ENCODE measurements around the gene RITA1. TPM values are rescaled to one million over a fixed set of nuclear protein-coding genes. Genes with fewer than 3 reads are reported as not detected.

The RITA1 gene
- polyA plus RNA-seq, 2 of the 4 experiments (the other 2 are of a cell fraction) = 18.6 to 20.5 TPM

- POLR2A ChIA-PET = interaction anchor here (0.6 to 0.7 kb wide), 2 partner anchors 11 to 45 kb away, joined by 4 to 11 read pairs; no protein-coding TSS in a partner anchor
- ATAC-seq (no peak), DNase-seq (ENCODE audit: low read depth in 1 of 2, low spot score in 1 of 2) (no peak), FAIRE-seq (no peak)
- 94% methylated on average over 8 of the region's 8 CpGs for WGBS (ENCODE audit: missing lambda C conversion rate)
- Histone ChIP-seq H3K4me1 (peaks cover 27% of the 10 kb centered on the region), H3K4me2 (no peak overlapping the region), H3K4me3 (no peak overlapping the region), H3K27ac (peak overlapping the region in 1 of 2 experiments; percentile 64; a peak in 3 of 6 replicates), H3K9me3 (no peaks in the 10 kb centered on the region)
- CTCF ChIA-PET = interaction anchor here (0.6 to 3.8 kb wide), 26 partner anchors 10 to 632 kb away, joined by 3 to 35 read pairs (median 4); partner anchors contain the start of genes SDSL and TPCN1
- TF ChIP-seq RAD21 (conservative IDR thresholded peaks at IDR 0.05 in 1 of 2, IDR thresholded peaks at IDR 0.05 in 1 of 2) = no peak
- no peak for TF ChIP-seq MAFK (IDR thresholded peaks at IDR 0.05; ENCODE audit: partially characterized antibody)
- no peak for TF ChIP-seq HDAC2 (IDR thresholded peaks at IDR 0.05)
Measured at GRCh38 chr12:113197518-113198077, 12.1 kb downstream of the RITA1 start.

DNA sequence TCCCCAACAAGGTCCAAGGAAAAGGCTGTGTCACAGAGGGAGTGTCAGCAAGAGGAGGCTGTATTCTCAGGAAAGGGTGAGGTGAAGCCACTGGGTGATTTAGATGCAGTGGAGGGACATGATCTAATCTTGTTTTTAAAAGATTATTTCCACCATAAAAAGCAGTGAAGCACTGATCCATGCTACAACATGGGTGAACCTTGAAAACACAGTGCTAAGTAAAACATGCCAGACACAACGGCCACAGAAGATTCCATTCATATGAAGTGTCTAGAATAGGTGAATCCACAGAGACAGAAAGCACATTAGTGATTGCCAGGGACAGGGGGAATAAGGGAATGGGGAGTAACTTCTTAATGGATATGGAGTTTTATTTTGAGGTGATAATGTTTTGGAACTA lies 12.8 kb downstream of the RITA1 start:
- DNase-seq (ENCODE audit: low read depth in 1 of 2, low spot score in 1 of 2) (no peak), ATAC-seq (no peak), FAIRE-seq (no peak)
- ChIA-PET POLR2A (no interaction called here), CTCF (interaction anchor here (1.1 to 3.8 kb wide), 9 partner anchors 11 to 268 kb away, joined by 3 to 35 read pairs (median 5); partner anchors contain the start of gene TPCN1)
- Histone ChIP-seq H3K27ac (no peak overlapping the region; a peak in 1 of 6 replicates), H3K4me2 (no peak overlapping the region), H3K9me3 (no peaks in the 10 kb centered on the region), H3K4me1 (peaks cover 20% of the 10 kb centered on the region), H3K4me3 (no peak overlapping the region)
- TF ChIP-seq ZSCAN20 (CRISPR knock-in tag; IDR thresholded peaks at IDR 0.05) (no peak), RFX5 (IDR thresholded peaks at IDR 0.05) (no peak), ZC3H11A (IDR thresholded peaks at IDR 0.05) (no peak), PHF8 (IDR thresholded peaks at IDR 0.05; ENCODE audit: borderline replicate concordance, low read depth) (no peak), HOXA7 (CRISPR knock-in tag; IDR thresholded peaks at IDR 0.05) (no peak), MAZ (IDR thresholded peaks at IDR 0.05; ENCODE audit: borderline replicate concordance, low read depth, low read length) (no peak), NFE2L2 (conservative IDR thresholded peaks at IDR 0.05; ENCODE audit: low read length) (no peak), KDM5A (IDR thresholded peaks at IDR 0.05) (no peak), JUNB (IDR thresholded peaks at IDR 0.05) (no peak), POLR2A (IDR thresholded peaks at IDR 0.05; ENCODE audit: low read length) (no peak), HOXB13 (CRISPR knock-in tag; IDR thresholded peaks at IDR 0.05; ENCODE audit: low read depth) (no peak), GATA3 (IDR thresholded peaks at IDR 0.05; ENCODE audit: borderline replicate concordance) (no peak), ZNF302 (CRISPR knock-in tag; IDR thresholded peaks at IDR 0.05) (no peak), HEYL (CRISPR knock-in tag; IDR thresholded peaks at IDR 0.05) (no peak)
- TF ChIP-seq, protein P1, sequence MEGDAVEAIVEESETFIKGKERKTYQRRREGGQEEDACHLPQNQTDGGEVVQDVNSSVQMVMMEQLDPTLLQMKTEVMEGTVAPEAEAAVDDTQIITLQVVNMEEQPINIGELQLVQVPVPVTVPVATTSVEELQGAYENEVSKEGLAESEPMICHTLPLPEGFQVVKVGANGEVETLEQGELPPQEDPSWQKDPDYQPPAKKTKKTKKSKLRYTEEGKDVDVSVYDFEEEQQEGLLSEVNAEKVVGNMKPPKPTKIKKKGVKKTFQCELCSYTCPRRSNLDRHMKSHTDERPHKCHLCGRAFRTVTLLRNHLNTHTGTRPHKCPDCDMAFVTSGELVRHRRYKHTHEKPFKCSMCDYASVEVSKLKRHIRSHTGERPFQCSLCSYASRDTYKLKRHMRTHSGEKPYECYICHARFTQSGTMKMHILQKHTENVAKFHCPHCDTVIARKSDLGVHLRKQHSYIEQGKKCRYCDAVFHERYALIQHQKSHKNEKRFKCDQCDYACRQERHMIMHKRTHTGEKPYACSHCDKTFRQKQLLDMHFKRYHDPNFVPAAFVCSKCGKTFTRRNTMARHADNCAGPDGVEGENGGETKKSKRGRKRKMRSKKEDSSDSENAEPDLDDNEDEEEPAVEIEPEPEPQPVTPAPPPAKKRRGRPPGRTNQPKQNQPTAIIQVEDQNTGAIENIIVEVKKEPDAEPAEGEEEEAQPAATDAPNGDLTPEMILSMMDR (IDR thresholded peaks at IDR 0.05) = no peak
- TF ChIP-seq, protein P2, sequence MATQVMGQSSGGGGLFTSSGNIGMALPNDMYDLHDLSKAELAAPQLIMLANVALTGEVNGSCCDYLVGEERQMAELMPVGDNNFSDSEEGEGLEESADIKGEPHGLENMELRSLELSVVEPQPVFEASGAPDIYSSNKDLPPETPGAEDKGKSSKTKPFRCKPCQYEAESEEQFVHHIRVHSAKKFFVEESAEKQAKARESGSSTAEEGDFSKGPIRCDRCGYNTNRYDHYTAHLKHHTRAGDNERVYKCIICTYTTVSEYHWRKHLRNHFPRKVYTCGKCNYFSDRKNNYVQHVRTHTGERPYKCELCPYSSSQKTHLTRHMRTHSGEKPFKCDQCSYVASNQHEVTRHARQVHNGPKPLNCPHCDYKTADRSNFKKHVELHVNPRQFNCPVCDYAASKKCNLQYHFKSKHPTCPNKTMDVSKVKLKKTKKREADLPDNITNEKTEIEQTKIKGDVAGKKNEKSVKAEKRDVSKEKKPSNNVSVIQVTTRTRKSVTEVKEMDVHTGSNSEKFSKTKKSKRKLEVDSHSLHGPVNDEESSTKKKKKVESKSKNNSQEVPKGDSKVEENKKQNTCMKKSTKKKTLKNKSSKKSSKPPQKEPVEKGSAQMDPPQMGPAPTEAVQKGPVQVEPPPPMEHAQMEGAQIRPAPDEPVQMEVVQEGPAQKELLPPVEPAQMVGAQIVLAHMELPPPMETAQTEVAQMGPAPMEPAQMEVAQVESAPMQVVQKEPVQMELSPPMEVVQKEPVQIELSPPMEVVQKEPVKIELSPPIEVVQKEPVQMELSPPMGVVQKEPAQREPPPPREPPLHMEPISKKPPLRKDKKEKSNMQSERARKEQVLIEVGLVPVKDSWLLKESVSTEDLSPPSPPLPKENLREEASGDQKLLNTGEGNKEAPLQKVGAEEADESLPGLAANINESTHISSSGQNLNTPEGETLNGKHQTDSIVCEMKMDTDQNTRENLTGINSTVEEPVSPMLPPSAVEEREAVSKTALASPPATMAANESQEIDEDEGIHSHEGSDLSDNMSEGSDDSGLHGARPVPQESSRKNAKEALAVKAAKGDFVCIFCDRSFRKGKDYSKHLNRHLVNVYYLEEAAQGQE (IDR thresholded peaks at IDR 0.05) = no peak
- TF ChIP-seq, protein P3, sequence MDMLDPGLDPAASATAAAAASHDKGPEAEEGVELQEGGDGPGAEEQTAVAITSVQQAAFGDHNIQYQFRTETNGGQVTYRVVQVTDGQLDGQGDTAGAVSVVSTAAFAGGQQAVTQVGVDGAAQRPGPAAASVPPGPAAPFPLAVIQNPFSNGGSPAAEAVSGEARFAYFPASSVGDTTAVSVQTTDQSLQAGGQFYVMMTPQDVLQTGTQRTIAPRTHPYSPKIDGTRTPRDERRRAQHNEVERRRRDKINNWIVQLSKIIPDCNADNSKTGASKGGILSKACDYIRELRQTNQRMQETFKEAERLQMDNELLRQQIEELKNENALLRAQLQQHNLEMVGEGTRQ (IDR thresholded peaks at IDR 0.05) = no peak
- TF ChIP-seq, protein P4, sequence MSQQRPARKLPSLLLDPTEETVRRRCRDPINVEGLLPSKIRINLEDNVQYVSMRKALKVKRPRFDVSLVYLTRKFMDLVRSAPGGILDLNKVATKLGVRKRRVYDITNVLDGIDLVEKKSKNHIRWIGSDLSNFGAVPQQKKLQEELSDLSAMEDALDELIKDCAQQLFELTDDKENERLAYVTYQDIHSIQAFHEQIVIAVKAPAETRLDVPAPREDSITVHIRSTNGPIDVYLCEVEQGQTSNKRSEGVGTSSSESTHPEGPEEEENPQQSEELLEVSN (IDR thresholded peaks at IDR 0.05; ENCODE audit: borderline replicate concordance, low read depth) = no peak
- 55% methylated on average over 1 of the region's 1 CpG for WGBS (ENCODE audit: missing lambda C conversion rate)
